Esophagus (tissue), 2 donors: ENCODE measurements around the gene BRD3OS. TPM values are rescaled to one million over a fixed set of nuclear protein-coding genes. Genes with fewer than 3 reads are reported as not detected.
A peak's percentile ranks its signal among the peaks of the same experiment; 100 is the strongest.

Experiments used
- H3K27ac ChIP-seq, 2 donors: one replicate each; pipeline ENCODE4 v1.5.1; 2013; ENCODE audit warnings: low read depth in 2 of 2, mild to moderate bottlenecking in 2 of 2, inconsistent platforms in 1 of 2, low read length in 1 of 2, moderate library complexity in 1 of 2
- H3K27me3 ChIP-seq, 2 donors: one replicate each; pipeline ENCODE4 v1.6.1; 2013; ENCODE audit warnings: low read length in 2 of 2, control low read depth in 1 of 2, mild to moderate bottlenecking in 1 of 2; ENCODE audit not compliant: insufficient read depth in 2 of 2, control insufficient read depth in 1 of 2
- H3K36me3 ChIP-seq, 2 donors: one replicate each; pipeline ENCODE4 v1.6.1; 2013; ENCODE audit warnings: low read length in 1 of 2; ENCODE audit not compliant: control insufficient read depth in 2 of 2, insufficient read depth in 2 of 2
- H3K4me1 ChIP-seq, 2 donors: one replicate each; pipeline ENCODE4 v1.6.1; 2013; ENCODE audit warnings: low read length in 1 of 2; ENCODE audit not compliant: control insufficient read depth in 2 of 2, insufficient read depth in 2 of 2
- H3K4me3 ChIP-seq, 2 donors: one replicate each; pipeline ENCODE4 v1.5.1; 2013; ENCODE audit warnings: low read length in 2 of 2, mild to moderate bottlenecking in 2 of 2, low read depth in 1 of 2, moderate library complexity in 1 of 2
- H3K9me3 ChIP-seq, 2 donors: one replicate each; pipeline ENCODE4 v1.6.1; 2013; ENCODE audit warnings: mild to moderate bottlenecking in 2 of 2, low read depth in 1 of 2, low read length in 1 of 2, moderate library complexity in 1 of 2; ENCODE audit not compliant: control insufficient read depth in 2 of 2, insufficient read depth in 1 of 2
- WGBS, 2 donors: extraction: QIAGEN DNeasy Blood & Tissue Kit; methylation state at CpG; one replicate each; pipeline ENCODE4 v1.1.7; 2013; 5-methylcytosine and 5-hydroxymethylcytosine counted together
- polyA plus RNA-seq, 2 donors: library from polyadenylated mRNA; stranded (reverse); fragments of 200-250 nt; gene quantifications; one replicate each; pipeline ENCODE4 v1.2.3, GENCODE V29; 2013
- donor health status: healthy with polysubstance abuse.
- donor health status: Bipolar disorder and iron deficiency.

Gene BRD3OS, protein sequence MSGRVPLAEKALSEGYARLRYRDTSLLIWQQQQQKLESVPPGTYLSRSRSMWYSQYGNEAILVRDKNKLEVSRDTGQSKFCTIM
- 1 to 10 TPM; 2.7 to 3.5 TPM for polyA plus RNA-seq

DNA sequence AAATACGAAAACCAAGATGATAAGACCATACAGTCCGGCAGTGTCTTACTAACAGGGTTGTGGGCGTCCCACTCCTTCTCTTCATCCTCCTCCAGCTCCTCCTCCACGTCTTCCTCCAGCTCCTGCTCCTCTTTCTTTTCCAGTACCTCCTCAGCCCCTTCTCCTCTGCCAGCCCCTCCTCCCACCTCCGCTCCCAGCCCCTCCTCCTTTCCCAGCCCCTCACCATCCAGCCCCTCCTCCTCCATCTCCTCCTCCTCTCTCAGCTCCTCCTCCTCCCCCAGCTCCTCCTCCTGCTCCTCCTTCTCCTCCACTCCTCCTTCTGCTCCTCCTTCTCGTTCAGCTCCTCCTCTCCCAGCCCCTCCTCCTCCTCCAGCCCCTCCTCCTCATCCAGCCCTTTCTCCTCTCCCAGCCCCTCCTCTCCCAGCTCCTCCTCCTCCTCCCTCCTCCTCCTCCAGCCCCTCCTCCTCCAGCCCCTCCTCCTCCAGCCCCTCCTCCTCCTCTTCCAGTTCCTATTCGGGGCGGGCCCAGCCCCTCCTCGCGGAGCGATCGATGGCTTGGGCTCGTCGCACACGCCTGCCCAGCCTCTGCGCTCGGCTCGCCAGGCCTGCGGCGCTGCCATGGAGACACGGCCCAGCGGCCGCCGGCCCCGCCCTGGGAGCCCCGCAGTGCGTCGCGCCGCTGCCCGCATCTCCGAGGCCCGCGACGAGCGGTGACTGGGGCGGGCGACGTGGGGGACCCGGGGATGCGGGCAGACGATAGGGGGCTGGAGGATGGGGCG lies at the start of gene BRD3OS:
BRD3OS (plus strand) TSS at position 654 of the 778 bp plus-strand sequence. CDS start 1,267 bp downstream, outside the sequence.
- Histone ChIP-seq H3K9me3 (no peaks in the 10 kb centered on the region), H3K4me1 (peaks cover 0 to 8% of the 10 kb centered on the region in 2 donors), H3K4me3 (peak within 1 kb of the TSS; percentile 69 to 70), H3K36me3 (no peaks in the 10 kb centered on the region), H3K27ac (peak within 1 kb of the TSS in 1 of 2 donors; percentile 66), H3K27me3 (no peaks in the 10 kb centered on the region)
- 1 to 2% methylated on average over 36 to 43 of the region's 43 CpGs for WGBS, 2 donors

DNA sequence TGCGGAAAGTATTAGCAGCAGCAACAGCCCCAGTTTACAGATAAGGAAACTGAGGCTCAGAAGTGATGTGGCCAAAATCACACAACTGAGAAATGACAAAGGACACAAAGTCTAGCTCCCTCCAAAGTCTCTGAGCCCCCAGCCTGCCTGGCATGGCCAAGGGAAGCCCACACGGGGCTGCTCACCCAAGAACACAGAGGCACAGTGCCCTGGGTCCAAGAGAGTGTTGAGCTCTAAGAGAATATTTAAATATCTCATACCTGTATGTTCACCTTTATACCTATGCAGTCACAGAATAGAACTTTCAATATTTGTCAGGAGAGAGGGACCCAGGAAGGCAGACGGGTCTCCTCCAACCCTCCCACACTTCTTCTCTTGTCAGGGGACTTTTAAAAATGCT lies 49.8 kb upstream of the BRD3OS start:
- H3K9me3 ChIP-seq = no peaks in the 10 kb centered on the region
- H3K27ac ChIP-seq = no peak overlapping the region
- no peak overlapping the region for H3K4me3 ChIP-seq
- H3K4me1 ChIP-seq = peaks cover 6 to 14% of the 10 kb centered on the region in 2 donors
- WGBS, 2 donors = 89 to 94% methylated on average over 3 of the region's 3 CpGs
- no peaks in the 10 kb centered on the region for H3K36me3 ChIP-seq
- no peaks in the 10 kb centered on the region for H3K27me3 ChIP-seq

DNA sequence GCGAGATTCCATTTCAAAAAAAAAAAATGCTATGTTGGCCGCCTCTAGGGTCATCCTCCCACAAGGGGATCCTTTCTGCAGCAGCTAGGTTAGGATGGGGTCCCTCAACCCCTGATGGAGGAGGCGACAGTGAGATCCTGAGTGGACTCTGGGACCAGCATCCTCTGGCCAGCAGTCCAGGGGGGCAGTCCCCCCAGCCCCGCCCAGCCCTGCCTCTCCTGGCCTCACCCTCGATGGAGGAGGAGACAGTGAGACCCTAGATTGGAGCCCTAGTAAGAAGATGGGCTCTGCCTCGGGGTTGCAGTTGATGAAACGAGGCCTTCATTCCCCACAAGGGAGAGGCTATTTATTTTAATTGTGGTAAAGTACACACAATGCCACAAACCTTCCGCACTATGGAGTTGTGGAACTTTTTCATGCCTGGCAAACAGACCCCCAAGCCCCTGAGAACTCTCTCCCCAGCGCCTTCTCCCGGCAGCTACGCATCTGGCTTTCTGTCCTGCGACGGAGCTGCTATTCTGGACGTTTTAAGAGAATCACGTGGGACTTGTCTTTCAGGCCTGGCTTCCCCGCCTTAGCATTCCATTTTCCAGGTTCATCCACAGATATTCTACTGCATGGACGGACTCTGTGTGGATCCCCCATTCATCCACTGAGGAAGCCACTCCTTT lies 49.0 kb upstream of the BRD3OS start:
- WGBS, 2 donors = 88 to 89% methylated on average over 17 of the region's 17 CpGs

DNA sequence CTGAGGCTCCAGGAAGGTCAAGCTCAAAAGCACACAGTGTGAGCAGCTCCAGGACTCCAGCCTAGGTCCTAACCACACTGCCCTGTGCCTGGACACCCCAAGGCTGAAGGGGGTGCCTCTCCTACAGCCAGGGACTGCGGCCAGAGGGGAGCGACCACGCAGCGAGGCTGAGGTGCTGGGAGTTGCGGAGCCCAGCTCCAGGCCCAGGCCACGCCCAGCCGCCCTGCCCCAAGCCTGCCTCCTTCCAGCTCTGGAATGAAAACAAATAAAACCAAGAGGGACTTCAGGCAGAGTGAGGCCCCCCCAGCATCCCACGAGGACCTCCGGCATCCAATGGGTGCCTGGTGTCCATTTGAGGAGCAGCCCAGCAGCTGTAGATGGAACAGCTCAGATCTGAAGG lies 48.4 kb upstream of the BRD3OS start:
- Histone ChIP-seq H3K4me3 (no peak overlapping the region), H3K9me3 (no peaks in the 10 kb centered on the region), H3K4me1 (peaks cover 6 to 9% of the 10 kb centered on the region in 2 donors), H3K27me3 (no peaks in the 10 kb centered on the region), H3K36me3 (no peaks in the 10 kb centered on the region), H3K27ac (no peak overlapping the region)
- 87 to 90% methylated on average over 9 of the region's 9 CpGs for WGBS, 2 donors

More for the DNA sequence above, 49.0 kb upstream of the BRD3OS start:
- Histone ChIP-seq H3K9me3 (no peaks in the 10 kb centered on the region), H3K27ac (no peak overlapping the region), H3K4me3 (no peak overlapping the region), H3K27me3 (no peaks in the 10 kb centered on the region), H3K36me3 (no peaks in the 10 kb centered on the region), H3K4me1 (peaks cover 6 to 13% of the 10 kb centered on the region in 2 donors)

DNA sequence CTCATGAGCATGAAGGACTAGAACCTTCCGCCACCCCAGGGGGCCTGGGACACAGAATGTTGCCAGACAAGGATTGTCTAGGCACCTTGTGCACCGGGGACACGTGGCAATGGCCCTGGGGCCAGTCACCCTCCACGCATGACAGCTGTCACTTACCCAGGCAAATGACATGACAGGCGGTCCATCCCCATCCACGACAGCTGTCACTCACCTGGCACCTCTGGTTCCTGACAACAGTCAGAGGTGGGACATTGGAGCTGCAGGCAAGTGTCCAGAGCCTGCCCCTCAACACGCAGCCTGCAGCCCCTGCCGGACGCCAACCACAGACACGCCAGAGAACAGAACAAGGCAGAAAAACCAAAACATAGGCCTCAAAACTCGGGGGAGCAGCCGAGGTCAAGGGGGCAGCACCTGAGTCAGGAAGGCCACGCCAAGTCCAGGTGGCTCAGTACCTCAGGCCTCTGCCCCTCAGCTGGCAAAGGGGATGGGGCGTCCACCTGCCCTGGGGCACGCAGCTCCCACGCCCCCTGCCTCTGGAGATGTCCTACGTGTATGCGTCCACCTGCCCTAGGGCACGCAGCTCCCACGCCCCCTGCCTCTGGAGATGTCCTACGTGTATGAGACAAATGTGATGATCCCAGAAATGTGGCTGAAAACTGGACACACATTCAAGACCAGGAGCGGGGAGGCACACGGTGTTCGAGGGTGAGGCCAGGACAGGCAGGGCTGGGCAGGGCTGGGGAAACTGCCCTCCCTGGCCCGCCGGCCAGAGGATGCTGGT lies 47.7 kb upstream of the BRD3OS start:
- no peak overlapping the region for H3K4me3 ChIP-seq
- H3K9me3 ChIP-seq = no peaks in the 10 kb centered on the region
- H3K27ac ChIP-seq = no peak overlapping the region
- H3K27me3 ChIP-seq = no peaks in the 10 kb centered on the region
- H3K4me1 ChIP-seq = peaks cover 6 to 9% of the 10 kb centered on the region in 2 donors
- 83 to 89% methylated on average over 26 of the region's 26 CpGs for WGBS, 2 donors
- H3K36me3 ChIP-seq = no peaks in the 10 kb centered on the region

DNA sequence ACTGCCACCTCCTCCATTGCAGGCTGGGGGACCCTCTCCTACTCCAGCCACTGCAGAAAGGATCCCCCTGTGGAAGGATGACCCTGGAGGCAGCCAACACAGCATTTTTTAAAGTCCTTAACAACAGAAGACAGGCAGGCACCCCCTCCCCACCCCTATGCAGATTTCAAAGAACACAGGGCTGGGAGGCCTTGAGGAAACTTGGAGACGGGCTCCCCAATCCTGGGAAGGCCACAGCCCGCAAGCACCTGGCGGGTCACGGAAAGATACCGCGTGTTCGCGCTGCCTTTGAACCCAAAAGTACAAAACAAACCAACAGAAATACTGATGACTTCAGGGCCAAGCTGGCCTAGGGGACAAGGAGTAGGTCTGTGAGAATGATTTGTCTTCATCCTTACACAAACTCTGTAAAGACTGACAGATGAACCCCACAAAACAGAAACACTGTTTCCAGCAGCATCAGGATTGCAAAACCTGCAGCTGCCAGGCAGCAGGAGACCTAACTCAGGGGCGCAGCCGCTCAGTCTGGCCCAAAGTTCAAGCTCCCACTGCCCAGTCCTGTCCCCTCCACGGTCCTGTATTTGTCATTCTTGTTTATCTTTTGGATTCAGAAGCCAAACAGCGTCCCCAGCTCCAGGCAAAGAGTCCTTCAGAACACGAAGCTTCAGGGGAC lies 46.9 kb upstream of the BRD3OS start:
- Histone ChIP-seq H3K4me1 (peaks cover 4 to 8% of the 10 kb centered on the region in 2 donors), H3K27me3 (no peaks in the 10 kb centered on the region), H3K27ac (no peak overlapping the region), H3K4me3 (no peak overlapping the region), H3K36me3 (no peaks in the 10 kb centered on the region), H3K9me3 (no peaks in the 10 kb centered on the region)
- WGBS, 2 donors = 77 to 86% methylated on average over 13 of the region's 13 CpGs

DNA sequence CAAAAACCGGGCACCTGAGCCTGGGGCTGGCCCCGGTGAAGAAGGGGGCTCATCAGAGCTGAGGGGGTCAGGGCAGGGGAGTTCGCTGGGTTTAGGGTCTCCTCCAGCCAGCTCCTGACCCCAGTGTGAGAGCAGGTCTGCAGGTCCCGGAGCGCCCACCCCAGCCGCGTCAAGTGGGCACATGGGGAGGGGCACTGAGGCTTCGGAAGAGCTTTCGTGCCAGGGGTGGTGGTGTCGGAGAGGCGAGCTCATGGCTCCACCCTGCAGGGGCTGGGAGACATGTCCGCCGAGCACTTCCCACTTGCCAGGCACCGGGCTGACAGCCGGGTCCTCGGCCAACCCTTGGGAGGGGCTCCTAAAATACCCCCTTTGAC lies 46.4 kb upstream of the BRD3OS start:
- Histone ChIP-seq H3K4me1 (peaks cover 4 to 5% of the 10 kb centered on the region in 2 donors), H3K9me3 (no peaks in the 10 kb centered on the region), H3K36me3 (no peaks in the 10 kb centered on the region), H3K27ac (no peak overlapping the region), H3K4me3 (no peak overlapping the region), H3K27me3 (no peaks in the 10 kb centered on the region)
- 66 to 70% methylated on average over 16 of the region's 16 CpGs for WGBS, 2 donors

DNA sequence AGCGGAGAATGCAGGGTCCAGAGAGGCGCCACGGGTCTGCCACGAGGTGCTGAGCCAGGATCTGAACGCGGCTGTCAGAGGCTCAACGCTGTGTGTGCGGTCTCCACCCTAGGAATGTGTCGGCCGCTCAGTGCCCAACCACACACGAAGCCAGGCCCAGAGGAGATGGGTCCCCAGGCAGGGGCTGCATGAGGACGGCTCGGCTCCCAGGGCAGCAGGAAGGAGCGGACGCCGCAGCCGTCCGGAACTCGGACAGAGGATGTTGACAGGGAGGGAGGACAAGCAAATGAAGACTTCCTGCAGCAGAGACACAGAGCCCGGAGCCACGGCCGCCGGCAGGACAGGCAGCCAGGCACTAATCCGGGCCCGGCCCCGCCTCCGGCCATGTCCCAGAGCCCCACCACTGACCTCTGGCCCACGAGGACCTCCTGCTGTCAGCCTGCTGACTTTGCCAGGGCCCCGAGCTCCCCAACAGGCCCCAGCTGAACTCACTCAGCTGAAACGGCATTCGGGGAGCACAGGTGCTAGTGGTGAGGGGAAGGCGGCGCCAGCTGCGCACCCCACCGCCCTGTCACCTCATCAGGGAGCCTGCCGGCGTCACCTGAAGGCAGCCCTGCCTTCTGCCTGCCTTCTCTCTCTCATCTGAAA lies 45.9 kb upstream of the BRD3OS start:
- no peak overlapping the region for H3K4me3 ChIP-seq
- H3K9me3 ChIP-seq = no peaks in the 10 kb centered on the region
- no peaks in the 10 kb centered on the region for H3K27me3 ChIP-seq
- no peaks in the 10 kb centered on the region for H3K36me3 ChIP-seq
- no peak overlapping the region for H3K27ac ChIP-seq
- 46 to 53% methylated on average over 36 to 37 of the region's 37 CpGs for WGBS, 2 donors
- peaks cover 4 to 5% of the 10 kb centered on the region in 2 donors for H3K4me1 ChIP-seq
